ENCODE measurements around the gene CHCHD6.

CHCHD6 gene

DNA sequence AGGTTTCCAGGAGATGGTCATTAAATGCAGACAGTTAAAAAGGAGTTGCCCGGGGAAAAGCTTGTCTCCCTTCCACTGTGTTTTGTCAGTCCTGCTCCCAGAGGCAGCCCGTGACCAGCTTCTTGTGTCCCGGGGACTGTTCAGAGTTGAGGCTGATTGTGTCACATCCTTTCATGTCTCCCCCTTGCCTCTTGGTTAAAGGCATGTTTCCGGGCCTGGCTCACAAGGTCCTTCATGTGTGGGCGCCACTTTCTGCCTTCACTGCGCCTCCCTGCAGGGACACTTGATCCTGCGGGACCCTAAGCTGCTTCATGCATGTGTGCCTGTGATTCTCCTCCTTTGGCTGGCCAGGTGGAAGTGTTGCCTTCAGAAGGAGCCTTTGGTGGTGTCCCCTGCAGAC is 9.2 kb downstream of the CHCHD6 start:
- DNase-seq: no peak

DNA sequence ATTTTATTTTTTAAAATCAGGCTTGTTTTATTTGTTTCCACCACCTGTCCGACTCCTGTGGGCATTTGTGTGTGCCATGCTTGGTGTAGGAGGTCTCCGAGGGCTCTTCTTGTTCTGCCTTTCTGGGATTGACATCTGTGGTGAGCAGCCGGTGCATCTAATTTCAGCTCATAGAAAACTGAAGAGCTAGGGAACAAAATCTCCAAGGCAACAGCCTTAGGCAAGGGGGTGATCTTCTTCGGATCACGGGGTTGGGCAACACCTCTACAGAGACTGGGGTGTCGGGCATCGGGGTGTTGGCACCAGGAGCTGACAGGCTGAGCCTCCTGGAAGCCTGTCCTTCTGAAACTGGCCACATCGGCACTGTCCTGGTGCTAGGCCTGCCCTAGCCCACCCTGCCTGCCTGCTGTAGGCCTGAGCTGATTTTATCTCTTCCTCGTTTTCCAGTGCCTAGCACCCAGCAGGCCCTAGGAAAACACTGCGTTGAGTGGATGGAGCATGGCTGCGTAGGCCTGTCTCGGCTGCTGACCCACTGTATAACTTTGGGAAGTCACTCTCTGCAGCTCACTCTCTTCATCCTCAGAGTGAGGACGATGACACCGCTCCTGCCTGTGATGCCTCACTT is 10.3 kb downstream of the CHCHD6 start:
- no peak for DNase-seq

DNA sequence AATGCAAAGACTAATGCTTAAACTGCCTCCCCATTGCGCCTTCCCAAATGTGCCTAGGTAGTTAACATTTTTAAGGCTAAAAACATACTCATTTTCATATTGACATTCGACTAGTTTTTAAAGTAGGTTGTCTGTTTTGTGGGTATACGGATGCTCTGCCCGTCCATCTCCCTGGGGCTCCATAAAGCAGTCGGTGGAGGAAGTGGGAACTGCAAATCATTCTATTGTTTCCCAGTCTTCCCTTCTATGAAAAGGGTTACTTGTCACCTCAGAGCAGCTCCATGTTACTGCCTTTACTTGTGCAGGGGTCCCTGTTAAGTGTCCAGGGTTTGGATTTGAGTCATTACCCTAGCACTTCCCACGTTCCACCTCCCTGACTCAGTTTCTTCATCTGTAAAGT is 10.9 kb downstream of the CHCHD6 start:
- DNase-seq: no peak

DNA sequence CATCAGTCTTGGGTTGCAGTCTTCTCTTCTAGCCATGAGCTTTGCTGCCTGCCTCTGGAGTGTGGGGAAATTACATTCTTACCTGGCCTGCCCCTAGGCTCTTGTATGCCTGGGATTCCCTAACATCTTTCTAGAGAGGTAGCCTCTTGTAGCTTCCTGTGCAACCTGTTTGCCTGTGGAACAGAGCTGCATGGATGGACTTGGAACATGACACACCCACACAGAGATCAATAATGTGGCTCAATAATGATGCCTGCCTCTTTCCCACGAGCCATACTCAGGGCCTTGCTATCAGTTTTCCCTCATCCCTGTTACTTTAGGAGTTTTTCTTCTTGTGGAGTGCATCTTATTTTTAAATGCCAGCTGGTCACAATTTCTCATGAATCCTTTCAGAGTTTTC is 11.4 kb downstream of the CHCHD6 start:
- no peak for DNase-seq

DNA sequence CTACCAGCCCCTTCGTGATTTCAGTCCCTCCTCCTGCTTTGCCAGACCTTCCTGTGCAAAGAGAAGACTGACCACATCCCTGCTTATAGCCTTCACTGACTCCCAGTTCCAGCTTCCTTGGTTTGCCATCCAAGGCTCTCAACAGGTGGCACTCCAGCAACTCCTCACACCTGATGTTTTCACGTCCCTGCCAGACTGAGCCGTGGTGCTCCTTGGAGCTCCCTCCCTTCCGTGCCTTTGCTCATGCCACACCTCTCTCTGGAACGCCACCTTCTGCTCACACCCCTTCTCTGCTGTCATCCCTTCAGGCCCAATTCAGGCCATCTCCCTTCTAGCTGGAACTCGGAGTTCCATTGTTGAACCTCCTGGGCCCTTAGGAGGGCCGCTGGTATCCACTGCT is 12.0 kb downstream of the CHCHD6 start:
- no peak for DNase-seq

DNA sequence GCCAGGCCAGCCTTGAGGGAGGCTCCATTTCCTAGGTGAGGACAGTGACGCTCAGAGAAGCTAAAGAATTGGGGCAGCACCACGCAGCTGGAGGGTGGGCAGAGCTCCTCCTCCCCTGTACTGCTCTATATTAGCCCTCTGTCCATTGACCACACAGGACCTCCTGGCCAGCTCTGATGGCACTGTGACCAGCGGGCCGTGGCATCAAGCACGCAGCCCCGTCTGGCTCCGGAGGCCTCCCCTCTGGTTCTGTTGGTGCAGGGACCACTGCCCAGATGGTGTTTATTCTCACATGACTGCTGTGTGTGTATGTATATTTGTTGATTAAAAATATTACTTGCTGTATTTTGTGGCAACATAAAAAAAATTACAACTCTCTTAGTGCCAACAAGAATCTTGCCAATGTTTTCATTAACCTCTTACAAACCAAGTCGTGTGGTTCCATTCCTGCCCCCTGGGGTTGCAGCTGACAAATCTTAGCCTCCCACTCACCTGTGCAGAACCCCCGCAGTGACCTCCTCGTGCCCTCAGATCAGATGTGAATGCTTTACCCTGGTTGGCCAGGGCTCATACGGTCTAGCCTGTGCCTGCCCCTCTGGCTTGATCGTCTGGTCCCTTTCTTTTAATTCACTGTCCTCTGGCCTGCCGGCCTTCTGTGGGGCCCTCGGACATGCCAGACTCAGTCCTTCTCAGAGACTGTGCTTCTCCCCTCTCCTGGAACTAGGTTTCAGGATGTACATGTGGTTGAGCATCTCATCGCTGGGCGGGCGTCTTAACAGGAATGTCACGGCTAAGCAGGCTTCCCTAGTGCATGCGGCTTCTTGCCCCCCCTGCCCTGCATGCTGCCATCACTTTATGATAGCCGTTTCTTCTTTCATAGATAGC is 14.8 kb downstream of the CHCHD6 start:
- DNase-seq: no peak

DNA sequence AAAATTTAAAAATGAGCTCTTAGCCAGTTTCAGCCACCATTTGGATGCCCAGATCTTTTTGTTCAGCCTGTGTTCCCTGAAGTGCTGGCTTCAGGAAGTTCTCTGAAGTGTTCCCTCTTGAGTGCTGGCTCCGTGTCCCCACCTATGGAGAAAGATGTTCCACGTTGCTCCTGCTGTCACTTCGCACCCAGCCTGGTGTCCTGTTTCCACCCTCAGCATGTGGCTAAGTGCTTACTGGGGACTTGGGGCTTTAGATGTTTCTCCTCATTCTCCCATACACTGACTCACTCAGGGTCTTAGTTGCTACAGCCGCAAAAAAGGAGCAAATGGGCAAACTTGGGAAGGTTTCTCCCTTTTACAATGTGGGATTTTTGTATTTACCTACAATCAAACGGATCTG is 16.6 kb downstream of the CHCHD6 start:
- no peak for DNase-seq

DNA sequence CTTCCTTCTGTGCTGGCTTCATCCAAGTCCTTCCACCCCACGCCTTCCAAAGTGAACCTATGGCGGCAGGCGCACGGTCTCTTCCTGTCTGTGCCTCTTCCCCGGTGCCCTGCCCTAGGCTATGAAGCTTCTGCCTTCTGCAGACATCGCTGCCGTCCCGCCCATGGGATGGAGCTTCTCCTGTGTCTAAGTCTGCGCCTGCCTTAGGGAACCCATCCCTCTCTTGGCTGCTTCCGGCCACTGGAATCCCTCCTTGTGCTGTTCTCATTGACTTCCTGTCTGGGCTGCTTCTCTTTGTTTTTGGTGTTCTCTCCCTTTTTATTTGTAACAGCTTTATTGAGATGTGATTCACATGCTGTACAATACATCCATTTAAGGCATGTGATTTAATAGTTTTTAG is 17.2 kb downstream of the CHCHD6 start:
- DNase-seq: no peak

DNA sequence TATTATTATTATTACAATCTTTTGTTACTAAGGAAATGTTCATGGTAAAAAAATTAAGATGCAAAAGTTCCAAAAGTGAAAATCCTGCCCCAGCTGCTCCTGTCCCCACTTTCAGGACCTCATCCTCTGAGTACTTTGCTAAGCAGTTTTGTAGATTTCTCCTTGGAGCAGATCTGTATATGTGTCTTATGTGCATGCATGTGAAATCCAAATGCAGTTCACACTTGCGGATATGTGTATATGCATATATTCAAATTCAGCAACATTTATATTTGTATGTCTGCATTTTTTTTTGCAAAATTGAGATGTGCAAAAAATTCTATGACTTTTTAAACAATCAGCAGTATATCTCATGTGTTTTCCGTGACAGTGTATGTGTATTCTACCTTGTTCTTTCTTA is 19.2 kb downstream of the CHCHD6 start:
- DNase-seq: no peak

DNA sequence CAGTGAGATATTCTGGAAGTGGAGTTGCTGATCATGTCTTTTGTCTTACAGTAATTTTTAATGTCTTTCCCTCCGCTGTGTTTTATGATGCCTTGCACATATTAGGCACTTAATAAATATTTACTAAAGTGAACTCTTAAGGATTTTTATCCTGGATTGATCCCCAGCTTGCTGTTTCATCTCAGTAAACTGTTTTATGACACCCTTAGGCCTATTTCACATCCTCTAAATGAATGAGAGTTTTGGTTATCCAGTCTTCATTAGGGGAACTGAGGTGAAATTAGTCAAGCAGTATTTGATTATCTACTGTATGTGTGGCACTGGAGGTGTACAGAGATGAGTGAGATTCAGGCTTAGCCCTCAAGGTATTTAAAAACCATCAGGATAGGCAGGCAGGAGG is 19.8 kb downstream of the CHCHD6 start:
- DNase-seq: no peak

DNA sequence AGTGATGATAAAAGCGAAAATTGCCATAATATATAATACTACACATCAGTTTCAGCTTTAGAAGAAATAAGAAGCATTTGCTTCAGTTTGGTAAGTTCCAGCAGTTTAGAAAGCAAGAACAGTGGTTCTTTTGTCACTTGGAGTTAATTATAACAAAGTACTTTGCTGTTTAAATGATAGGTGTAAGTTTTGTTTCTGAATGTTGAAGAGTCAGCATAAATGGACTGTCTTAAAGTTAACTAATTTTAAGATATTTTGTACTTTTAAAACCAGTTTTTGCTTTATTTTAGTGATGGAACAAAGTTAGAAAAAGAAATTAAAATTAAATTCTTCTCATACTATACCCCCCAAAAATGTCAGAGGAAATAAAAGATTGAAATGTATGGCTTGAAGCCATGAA is 24.6 kb downstream of the CHCHD6 start:
- DNase-seq: no peak

DNA sequence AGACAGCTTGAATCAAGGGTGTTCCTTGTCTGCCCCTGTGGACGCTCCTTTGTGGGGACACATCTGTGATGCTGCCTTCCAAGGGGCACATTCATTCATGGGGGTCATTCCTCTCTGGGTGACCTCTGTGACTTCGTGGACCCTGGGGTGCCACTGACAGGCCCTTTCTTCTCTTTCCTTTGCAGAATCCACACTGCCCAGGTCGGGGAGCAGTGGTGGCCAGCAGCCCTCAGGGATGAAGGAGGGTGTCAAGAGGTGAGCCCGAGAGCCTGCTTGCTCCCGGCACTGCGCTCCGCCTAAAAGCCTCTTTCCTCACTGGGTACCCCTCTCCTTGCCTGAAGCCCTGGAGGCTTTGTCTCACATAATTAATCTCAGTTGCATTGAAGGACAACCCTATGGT is 26.3 kb downstream of the CHCHD6 start:
- DNase-seq: no peak

DNA sequence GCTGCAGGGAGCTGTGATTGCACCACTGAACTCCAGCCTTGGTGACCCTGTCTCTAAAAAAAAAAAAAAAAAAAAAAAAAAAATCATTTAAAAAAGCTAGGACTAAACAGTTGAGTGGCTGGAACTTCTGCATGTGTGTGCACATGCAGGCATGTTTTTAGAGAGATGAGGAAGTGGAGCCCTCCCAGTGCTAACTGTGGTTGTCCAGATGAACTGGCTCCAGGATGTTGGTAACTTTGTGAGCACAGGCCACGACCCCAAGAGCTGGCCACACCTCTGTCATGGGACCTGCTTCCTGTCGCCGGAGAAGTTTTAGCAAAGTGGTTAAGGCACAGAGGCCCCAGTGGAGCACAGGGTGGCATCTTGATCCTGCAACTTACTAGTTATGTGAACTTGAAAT is 27.0 kb downstream of the CHCHD6 start:
- DNase-seq: no peak

DNA sequence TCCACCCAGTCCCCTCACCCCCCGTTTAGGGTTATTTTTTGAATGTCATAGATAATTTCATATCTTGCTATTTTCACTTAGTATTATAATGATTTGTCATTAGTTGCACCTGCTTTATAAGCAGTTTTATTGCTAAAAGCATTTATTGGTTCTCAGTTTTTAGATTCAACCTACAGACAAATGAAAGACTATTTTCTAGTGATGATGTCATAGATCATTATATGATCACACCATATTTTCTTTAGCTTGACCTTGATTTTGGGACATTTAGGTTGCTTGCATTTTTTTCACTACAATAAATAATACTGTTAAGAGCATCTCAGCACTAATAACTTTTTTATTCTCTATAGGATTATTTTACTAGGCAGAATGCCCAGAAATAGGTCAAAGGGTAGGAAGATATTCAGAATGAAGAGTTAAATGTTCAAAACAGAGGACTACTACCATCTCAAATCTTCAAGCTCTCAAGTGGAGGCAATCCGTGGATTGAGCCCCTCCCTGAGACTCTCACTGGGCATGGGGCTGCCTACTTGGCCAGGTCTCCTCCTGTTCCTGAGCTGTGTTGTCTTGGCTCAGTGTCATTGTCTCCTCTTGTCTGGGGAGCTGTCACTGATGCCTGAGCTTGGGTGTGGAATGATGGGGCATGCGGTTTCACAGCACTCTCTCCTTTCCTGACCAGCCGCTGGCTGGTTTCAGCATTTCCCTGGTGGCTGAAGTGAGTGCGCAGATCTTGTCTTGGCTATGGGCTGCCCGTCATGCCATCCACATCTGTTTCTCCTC is 28.4 kb downstream of the CHCHD6 start:
- no peak for DNase-seq

DNA sequence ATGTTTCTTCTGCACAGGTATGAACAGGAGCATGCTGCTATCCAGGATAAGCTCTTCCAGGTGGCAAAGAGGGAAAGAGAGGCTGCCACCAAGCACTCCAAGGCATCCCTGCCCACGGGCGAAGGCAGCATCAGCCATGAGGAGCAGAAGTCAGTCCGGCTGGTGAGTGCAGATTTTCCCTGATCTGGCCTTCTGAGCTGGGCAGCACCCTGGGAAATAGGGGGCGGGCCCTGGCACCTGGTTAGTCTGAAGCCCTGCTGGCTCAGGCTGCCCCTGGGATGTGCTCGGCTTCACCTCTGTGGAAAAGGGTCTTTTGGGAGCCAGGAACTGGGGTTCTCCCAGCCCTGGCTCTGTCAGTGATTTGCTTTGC is 29.0 kb downstream of the CHCHD6 start:
- DNase-seq: no peak

DNA sequence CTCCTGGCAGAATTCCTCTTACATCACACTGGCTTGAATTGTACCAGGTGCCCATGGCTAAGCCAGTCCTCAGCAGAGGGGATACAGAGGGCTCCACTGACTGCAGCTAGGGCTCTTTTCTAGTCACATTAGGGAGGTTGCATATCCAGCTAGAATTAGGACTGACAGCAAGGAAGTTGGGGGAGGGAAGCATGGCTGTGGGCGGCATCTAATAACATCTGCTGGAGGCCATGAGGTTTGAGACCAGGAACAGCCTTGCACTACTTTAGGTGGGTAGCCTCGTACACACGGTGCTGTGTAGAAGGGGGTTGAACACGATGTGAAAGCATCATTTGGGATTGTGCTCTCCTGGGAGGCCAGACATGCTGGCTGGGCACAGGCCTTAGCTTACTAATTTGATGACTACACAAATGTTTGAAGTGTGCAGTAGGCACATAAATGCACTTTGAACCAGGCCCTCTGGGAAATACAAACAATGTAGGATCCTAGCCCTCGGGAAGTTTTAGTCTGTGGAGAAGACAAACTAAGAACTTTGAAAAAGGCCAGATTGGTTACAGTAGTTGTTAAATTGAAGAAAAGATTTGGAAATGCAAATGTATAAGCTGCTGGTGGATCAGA is 30.2 kb downstream of the CHCHD6 start:
- no peak for DNase-seq

DNA sequence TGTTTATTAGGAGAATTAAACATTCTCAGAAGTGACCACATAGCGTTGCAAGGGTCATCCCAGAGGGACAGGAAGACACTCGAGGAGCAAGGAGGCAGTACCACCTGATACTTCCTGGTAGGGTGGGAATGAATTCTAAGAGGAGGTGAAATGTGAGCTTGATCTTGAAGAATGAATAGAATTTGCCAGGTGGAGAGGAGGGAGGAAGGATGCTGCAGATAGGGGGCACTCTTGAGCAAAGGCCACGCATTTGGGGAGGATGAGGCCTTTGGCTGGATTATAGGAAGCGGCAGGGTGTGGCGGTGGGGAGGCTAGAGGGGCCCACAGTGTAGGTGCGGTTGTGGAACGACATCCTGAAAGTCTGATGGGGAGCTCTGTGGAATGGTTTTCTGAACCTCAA is 33.5 kb downstream of the CHCHD6 start:
- DNase-seq: no peak

DNA sequence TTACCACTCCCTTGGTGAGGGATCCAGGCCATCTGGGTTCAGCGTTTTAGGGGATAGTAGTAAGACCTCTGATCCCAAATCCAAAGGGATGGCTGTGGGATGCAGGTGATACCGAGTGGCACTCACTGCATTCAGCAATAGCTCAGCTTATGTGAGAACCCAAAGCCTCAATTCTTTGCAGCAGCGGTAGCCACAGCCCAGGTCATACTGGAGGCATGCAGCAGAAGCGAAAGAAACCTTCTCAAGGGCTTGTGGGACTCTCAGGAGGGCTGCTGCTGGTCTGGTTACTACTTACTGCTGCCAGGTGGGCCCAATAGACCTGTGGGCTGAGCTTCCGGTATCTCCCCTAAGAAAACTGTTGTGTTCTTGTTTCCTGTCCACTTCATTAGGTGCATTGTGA is 38.0 kb downstream of the CHCHD6 start:
- DNase-seq: no peak

DNA sequence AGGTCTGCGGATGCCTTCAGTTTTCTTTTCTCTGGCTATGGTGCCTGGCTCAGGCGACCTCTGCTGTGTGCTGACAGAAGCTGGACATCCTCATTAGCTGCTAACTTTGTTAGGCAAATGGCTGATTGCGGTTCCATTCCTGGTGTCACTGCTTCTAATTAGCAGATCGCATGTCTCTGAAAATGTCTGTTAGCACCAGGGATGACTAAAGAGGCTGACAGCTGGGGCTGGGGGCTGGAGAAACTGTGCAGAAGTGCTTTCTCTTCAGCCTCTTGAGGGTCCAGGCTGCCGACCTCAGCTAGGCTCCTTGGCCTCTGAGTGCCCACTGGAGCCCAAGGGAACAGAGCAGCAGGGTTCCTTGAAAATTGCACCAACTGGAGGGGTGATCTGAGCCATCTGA is 39.3 kb downstream of the CHCHD6 start:
- no peak for DNase-seq

DNA sequence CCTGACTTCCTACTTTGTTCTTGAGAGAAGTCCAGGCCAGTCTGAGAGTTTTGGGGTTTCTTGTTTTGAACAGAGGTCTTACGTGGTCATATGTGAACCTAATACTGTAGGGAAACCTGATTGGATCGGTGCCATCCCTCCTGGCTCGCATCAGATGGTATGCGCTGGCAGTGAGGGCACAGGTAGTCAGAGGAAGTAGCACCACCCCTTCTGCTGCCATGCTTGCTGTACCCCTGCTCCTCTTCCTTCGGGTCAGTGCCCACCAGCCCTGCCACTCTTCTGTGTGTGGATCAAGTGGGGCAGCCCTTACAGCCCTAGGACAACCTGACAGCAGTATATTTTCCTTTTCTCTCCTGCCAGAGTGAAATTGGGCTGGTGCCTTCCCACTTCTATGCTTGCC is 39.7 kb downstream of the CHCHD6 start:
- DNase-seq: no peak

DNA sequence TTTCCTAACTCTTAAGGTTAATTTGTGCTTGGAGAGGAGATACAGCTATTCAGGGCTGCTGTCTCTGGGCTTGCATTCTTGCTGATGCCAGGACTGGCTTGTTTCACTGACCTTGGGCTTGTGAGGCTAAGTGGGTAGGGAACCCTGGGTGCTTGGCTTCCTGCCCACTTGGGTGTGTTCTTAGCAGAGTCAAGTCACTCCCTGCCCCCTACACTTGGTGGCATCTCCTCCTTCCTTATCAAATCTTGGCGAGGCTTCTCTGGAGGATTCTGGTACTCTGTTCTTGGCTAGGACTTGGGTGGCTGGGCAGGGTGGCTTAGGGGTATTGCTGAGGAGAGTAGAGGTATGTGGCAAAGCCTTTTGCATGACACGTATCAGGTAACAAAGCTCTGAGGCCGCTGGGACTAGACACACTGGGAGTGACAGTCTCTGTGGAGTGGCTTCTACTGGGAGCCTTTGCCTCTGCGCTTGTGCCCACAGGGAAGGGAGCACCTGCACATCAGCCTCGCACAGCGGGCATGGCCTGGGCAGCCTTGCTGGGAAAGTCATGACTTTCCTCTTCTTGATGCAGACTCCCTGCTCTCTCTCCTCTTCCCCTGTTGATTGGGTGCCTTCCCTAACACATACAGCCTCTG is 41.8 kb downstream of the CHCHD6 start:
- DNase-seq: no peak

DNA sequence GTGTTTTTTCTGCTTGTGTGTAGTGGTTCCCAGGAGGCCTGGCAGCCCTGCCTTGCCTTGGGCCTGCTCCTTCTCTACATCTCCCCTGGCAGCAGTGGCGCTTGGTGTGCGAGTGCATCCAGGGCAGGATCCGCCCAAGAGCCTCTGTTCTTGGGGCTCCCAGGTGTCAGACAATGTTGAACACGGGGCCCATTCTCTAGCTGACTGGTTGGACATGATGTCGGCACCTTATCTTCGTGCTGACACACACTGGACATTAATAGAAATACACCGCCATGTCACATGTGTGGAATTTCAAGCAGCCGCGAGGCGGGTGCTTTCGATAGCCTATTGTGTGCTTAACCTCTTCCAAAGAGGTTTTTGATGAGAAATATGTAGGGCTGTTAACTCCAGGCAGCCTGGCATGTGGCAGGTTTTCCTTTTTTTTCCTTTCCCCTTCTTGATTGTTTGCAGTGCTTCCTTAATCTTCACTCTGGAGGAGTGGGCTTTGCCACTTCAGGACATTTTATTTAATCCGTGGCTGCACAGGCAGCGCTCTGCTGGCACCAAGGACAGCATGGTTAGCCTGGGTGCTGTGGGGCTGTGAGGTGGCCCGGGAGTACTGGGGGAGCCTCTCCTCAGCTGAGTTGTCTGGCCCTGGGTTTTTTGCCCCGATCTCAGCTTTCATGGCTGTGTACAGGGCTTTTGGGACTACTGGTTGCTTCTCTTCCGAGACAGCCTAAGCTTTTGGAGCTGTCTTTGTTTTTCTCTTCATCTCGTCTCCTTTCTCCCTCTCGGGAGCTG is 42.5 kb downstream of the CHCHD6 start:
- DNase-seq: no peak

Data from NCI-H82 (cell line).